Endothelial cell of umbilical vein (primary cell): ENCODE measurements around the gene TBC1D8B. TPM values are rescaled to one million over a fixed set of nuclear protein-coding genes. Genes with fewer than 3 reads are reported as not detected.

Experiments
- BruUV-seq: library from RNA; stranded (reverse); fragments of 400-500 nt; replicated peaks from 2 replicates; lab custom pipeline; 2021; lab: Mats Ljungman, UMichigan
- CTCF ChIA-PET: fragments of 300-600, 350-600 bp; sonication (Branson Sonifier 250); formaldehyde crosslinking; loops from one replicate; lab custom pipeline; 2021; ENCODE audit warnings: antibody characterized with exemption, inconsistent platforms; lab: Charles Lee
- POLR2A ChIA-PET: fragments of 300-600, 350-600 bp; sonication (Branson Sonifier 250); formaldehyde crosslinking; loops from one replicate; lab custom pipeline; 2021; ENCODE audit warnings: antibody characterized with exemption, inconsistent platforms; lab: Charles Lee
- DNase-seq: peaks from one replicate; pipeline ENCODE4 v3.0.0-alpha.2; 2011; ENCODE audit warnings: low read depth, low spot score
- FAIRE-seq: peaks from 2 replicates; lab custom pipeline; 2011; peaks lifted over from hg19 to GRCh38; lab: Jason Lieb, UNC
- H2AFZ ChIP-seq: 2 replicates; pipeline ENCODE4 v1.6.0; 2012; ENCODE audit warnings: low read depth, low read length, control low read depth, inconsistent platforms
- H3K27ac ChIP-seq: 2 replicates; pipeline ENCODE4 v1.5.1; 2011; ENCODE audit warnings: low read depth, mild to moderate bottlenecking, control low read depth, low read length, moderate library complexity; ENCODE audit not compliant: insufficient read depth
- H3K27me3 ChIP-seq, 2 experiments: 2 replicates each; pipeline versions ENCODE4 v1.6.0 to v1.6.1; 2011; ENCODE audit warnings: low read length in 2 of 2, mixed read lengths in 1 of 2; ENCODE audit not compliant: control insufficient read depth in 2 of 2, insufficient read depth in 2 of 2
- H3K36me3 ChIP-seq, 2 experiments: 2 replicates in 1 of 2; 3 replicates in 1 of 2; pipeline ENCODE4 v1.5.1; 2011; ENCODE audit warnings: low read length in 2 of 2, mild to moderate bottlenecking in 1 of 2, moderate library complexity in 1 of 2; ENCODE audit not compliant: control insufficient read depth in 2 of 2, insufficient read depth in 2 of 2; ENCODE audit errors: extremely low read depth in 1 of 2
- H3K4me1 ChIP-seq: 3 replicates; pipeline ENCODE4 v1.5.1; 2011; ENCODE audit warnings: mild to moderate bottlenecking, low read length; ENCODE audit not compliant: control insufficient read depth, insufficient read depth; ENCODE audit errors: extremely low read depth
- H3K4me2 ChIP-seq: 2 replicates; pipeline ENCODE4 v1.6.1; 2011; ENCODE audit warnings: low read length, control low read depth, mixed read lengths; ENCODE audit not compliant: insufficient read depth
- H3K4me3 ChIP-seq, 3 experiments: fragments of 200-600 bp in 1 of 3; sonication (generic), shearing (Covaris generic) in 1 of 3; replicated peaks in 1 of 3; 2 replicates each; pipeline ENCODE4 v1.5.1; 2011 to 2016; ENCODE audit warnings: control low read depth in 3 of 3, low read length in 3 of 3, mild to moderate bottlenecking in 2 of 3, inconsistent platforms in 1 of 3, low read depth in 1 of 3, moderate library complexity in 1 of 3; ENCODE audit not compliant: insufficient read depth in 1 of 3
- H3K79me2 ChIP-seq: 2 replicates; pipeline ENCODE4 v1.6.0; 2012; ENCODE audit warnings: low read length, inconsistent platforms; ENCODE audit not compliant: control insufficient read depth, insufficient read depth
- H3K9ac ChIP-seq: replicated peaks from 2 replicates; pipeline ENCODE3; 2011; ENCODE audit warnings: low read length, control low read depth; ENCODE audit not compliant: insufficient read depth; ENCODE audit errors: extremely low read depth
- H3K9me1 ChIP-seq: replicated peaks from 3 replicates; pipeline ENCODE4 v1.6.0; 2011; ENCODE audit warnings: mild to moderate bottlenecking, low read length; ENCODE audit not compliant: control insufficient read depth, insufficient read depth; ENCODE audit errors: extremely low read depth
- H3K9me3 ChIP-seq: replicated peaks from 2 replicates; pipeline ENCODE4 v1.5.1; 2012; ENCODE audit warnings: low read length, inconsistent platforms; ENCODE audit not compliant: control insufficient read depth, insufficient read depth
- H4K20me1 ChIP-seq: replicated peaks from 2 replicates; pipeline ENCODE3; 2011; ENCODE audit warnings: mild to moderate bottlenecking, low read length; ENCODE audit not compliant: control insufficient read depth, insufficient read depth; ENCODE audit errors: extremely low read depth
- CTCF ChIP-seq, 2 donors: IDR thresholded peaks; 1 replicate in 1 of 2; 2 replicates in 1 of 2; pipeline ENCODE4 v1.5.1; 2011; ENCODE audit warnings: low read length in 2 of 2, mild to moderate bottlenecking in 2 of 2, moderate library complexity in 2 of 2, control low read depth in 1 of 2, inconsistent platforms in 1 of 2, low read depth in 1 of 2; ENCODE audit not compliant: insufficient read depth in 1 of 2; ENCODE audit errors: extremely low read depth in 1 of 2
- EZH2 ChIP-seq: IDR thresholded peaks from 2 replicates; pipeline ENCODE4 v1.6.1; 2012; ENCODE audit warnings: borderline replicate concordance, low read depth, mild to moderate bottlenecking, moderate library complexity, low read length, inconsistent platforms; ENCODE audit not compliant: severe bottlenecking
- FOS ChIP-seq: IDR thresholded peaks from 2 replicates; pipeline ENCODE4 v1.6.1; 2011; ENCODE audit warnings: mild to moderate bottlenecking, low read length, moderate library complexity, borderline replicate concordance; ENCODE audit not compliant: insufficient read depth
- GATA2 ChIP-seq: IDR thresholded peaks from 2 replicates; pipeline ENCODE4 v1.7.0; 2011; ENCODE audit warnings: low read depth, mild to moderate bottlenecking, moderate library complexity, mixed read lengths, low read length; ENCODE audit not compliant: insufficient read length, insufficient read depth
- JUN ChIP-seq: IDR thresholded peaks from 2 replicates; pipeline ENCODE4 v1.6.1; 2011; ENCODE audit warnings: borderline replicate concordance, low read depth; ENCODE audit not compliant: insufficient read length, insufficient read depth
- MAX ChIP-seq: IDR thresholded peaks from 2 replicates; pipeline ENCODE4 v1.6.1; 2011; ENCODE audit not compliant: insufficient read depth, insufficient read length
- MYC ChIP-seq: IDR thresholded peaks from one replicate; pipeline ENCODE4 v1.6.1; 2011; ENCODE audit warnings: mild to moderate bottlenecking, low read depth, low read length
- POLR2A ChIP-seq: IDR thresholded peaks from 2 replicates; pipeline ENCODE4 v1.6.1; 2012; ENCODE audit warnings: low read depth, mild to moderate bottlenecking, control low read depth, low read length
- POLR2AphosphoS5 ChIP-seq: IDR thresholded peaks from 2 replicates; pipeline ENCODE4 v1.6.1; 2012; ENCODE audit warnings: low read depth, mild to moderate bottlenecking, control low read depth, low read length, moderate library complexity; ENCODE audit not compliant: insufficient read depth
- dilution Hi-C: fragments of 300-500 bp; cut with MboI; formaldehyde crosslinking; loops from one replicate; pipeline ENCODE4 v1.15.0; 2019; ENCODE audit warnings: low sequenced_read_pairs; ENCODE audit not compliant: extremely low pct_ligation_motif_present
- intact Hi-C: fragments of 100-400 bp; cut with micrococcal nuclease; formaldehyde crosslinking; loops from one replicate; pipeline ENCODE4 v1.10.0; 2022
- polyA plus RNA-seq, 4 experiments: library from polyadenylated mRNA; depleted of rRNA in 3 of 4; stranded (reverse) in 3 of 4; unstranded in 1 of 4; fragments of >200 nt; gene quantifications; 2 replicates each; pipeline versions ENCODE4 v1.2.1 to v1.2.3, GENCODE V29; 2011 to 2012; ENCODE audit warnings: missing spikeins in 1 of 4
- total RNA-seq: library from RNA; stranded (reverse); gene quantifications from 2 replicates; pipeline ENCODE4 v1.2.3, GENCODE V29; 2021

TBC1D8B gene
- total and polyA plus RNA-seq, 2 donors (not counting 3 experiments of a cell fraction or from before 2014, with no cell fraction given): 1.4 to 3.9 TPM

DNA sequence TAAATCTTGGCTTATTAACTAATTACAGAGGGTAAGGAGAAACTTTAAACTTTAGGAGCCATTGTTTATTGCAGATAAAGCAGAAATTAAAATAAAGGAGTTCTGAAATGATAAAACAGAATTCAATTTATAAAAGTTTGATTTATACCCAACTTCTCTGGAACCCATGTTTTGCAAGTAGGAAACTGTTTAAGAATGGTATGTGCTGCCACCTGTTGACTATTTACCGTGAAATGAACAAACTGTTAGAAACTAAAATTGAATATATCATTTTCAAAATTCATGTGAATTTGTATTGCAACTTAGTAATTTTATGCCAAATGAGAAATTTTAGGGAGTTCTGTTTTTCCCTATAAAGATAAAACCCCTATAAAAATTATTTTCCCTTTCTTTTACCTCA lies 11.0 kb upstream of the TBC1D8B start:
- H3K4me2 ChIP-seq: no peak overlapping the region
- H3K9me1 ChIP-seq: no peaks in the 10 kb centered on the region
- no peak overlapping the region for H3K9ac ChIP-seq
- intact Hi-C loops: loop anchor here (5.0 to 10.0 kb wide), 2 partner anchors 307 to 374 kb away; no protein-coding TSS in a partner anchor
- ChIA-PET CTCF (interaction anchor here (0.8 to 1.0 kb wide), 4 partner anchors 9 to 915 kb away, joined by 3 read pairs; no protein-coding TSS in a partner anchor), POLR2A (no interaction called here)
- no peaks in the 10 kb centered on the region for H3K36me3 ChIP-seq
- no peak overlapping the region for H3K4me3 ChIP-seq
- peak; percentile 2 for DNase-seq
- H4K20me1 ChIP-seq: no peaks in the 10 kb centered on the region
- FAIRE-seq: peak; percentile 24
- no peaks in the 10 kb centered on the region for H3K9me3 ChIP-seq
- H3K27me3 ChIP-seq: peaks cover 0 to 1% of the 10 kb centered on the region in 2 experiments
- BruUV-seq: no TSS peak
- H3K27ac ChIP-seq: no peak overlapping the region
- dilution Hi-C loops: no loop called here
- TF ChIP-seq CTCF (IDR thresholded peaks at IDR 0.05; ENCODE audit: extremely low read depth in 1 of 2, insufficient read depth in 1 of 2, low read depth in 1 of 2, low read length in 2 of 2): no peak
- no peak for TF ChIP-seq MAX
- TF ChIP-seq FOS: no peak
- TF ChIP-seq GATA2: no peak
- no peak for TF ChIP-seq MYC
- no peak for TF ChIP-seq POLR2A
- TF ChIP-seq JUN: no peak
- no peak for TF ChIP-seq EZH2
- no peak for TF ChIP-seq POLR2AphosphoS5
- H2AFZ ChIP-seq: no peak overlapping the region
- H3K79me2 ChIP-seq: no peaks in the 10 kb centered on the region
- H3K4me1 ChIP-seq: no peaks in the 10 kb centered on the region
